Endothelial cell of umbilical vein (primary cell): ENCODE results near the gene CD86. TPM values are rescaled to one million over a fixed set of nuclear protein-coding genes. Genes with fewer than 3 reads are reported as not detected.

ENCODE experiments used
- BruUV-seq: library from RNA; stranded (reverse); fragments of 400-500 nt; replicated peaks from 2 replicates; lab custom pipeline; 2021; lab: Mats Ljungman, UMichigan
- CTCF ChIA-PET: fragments of 300-600, 350-600 bp; sonication (Branson Sonifier 250); formaldehyde crosslinking; loops from one replicate; lab custom pipeline; 2021; ENCODE audit warnings: antibody characterized with exemption, inconsistent platforms; lab: Charles Lee
- POLR2A ChIA-PET: fragments of 300-600, 350-600 bp; sonication (Branson Sonifier 250); formaldehyde crosslinking; loops from one replicate; lab custom pipeline; 2021; ENCODE audit warnings: antibody characterized with exemption, inconsistent platforms; lab: Charles Lee
- DNase-seq: peaks from one replicate; pipeline ENCODE4 v3.0.0-alpha.2; 2011; ENCODE audit warnings: low read depth, low spot score
- FAIRE-seq: peaks from 2 replicates; lab custom pipeline; 2011; peaks lifted over from hg19 to GRCh38; lab: Jason Lieb, UNC
- H2AFZ ChIP-seq: 2 replicates; pipeline ENCODE4 v1.6.0; 2012; ENCODE audit warnings: low read depth, low read length, control low read depth, inconsistent platforms
- H3K27ac ChIP-seq: 2 replicates; pipeline ENCODE4 v1.5.1; 2011; ENCODE audit warnings: low read depth, mild to moderate bottlenecking, control low read depth, low read length, moderate library complexity; ENCODE audit not compliant: insufficient read depth
- H3K27me3 ChIP-seq, 2 experiments: 2 replicates each; pipeline versions ENCODE4 v1.6.0 to v1.6.1; 2011; ENCODE audit warnings: low read length in 2 of 2, mixed read lengths in 1 of 2; ENCODE audit not compliant: control insufficient read depth in 2 of 2, insufficient read depth in 2 of 2
- H3K36me3 ChIP-seq, 2 experiments: 2 replicates in 1 of 2; 3 replicates in 1 of 2; pipeline ENCODE4 v1.5.1; 2011; ENCODE audit warnings: low read length in 2 of 2, mild to moderate bottlenecking in 1 of 2, moderate library complexity in 1 of 2; ENCODE audit not compliant: control insufficient read depth in 2 of 2, insufficient read depth in 2 of 2; ENCODE audit errors: extremely low read depth in 1 of 2
- H3K4me1 ChIP-seq: 3 replicates; pipeline ENCODE4 v1.5.1; 2011; ENCODE audit warnings: mild to moderate bottlenecking, low read length; ENCODE audit not compliant: control insufficient read depth, insufficient read depth; ENCODE audit errors: extremely low read depth
- H3K4me2 ChIP-seq: 2 replicates; pipeline ENCODE4 v1.6.1; 2011; ENCODE audit warnings: low read length, control low read depth, mixed read lengths; ENCODE audit not compliant: insufficient read depth
- H3K4me3 ChIP-seq, 3 experiments: fragments of 200-600 bp in 1 of 3; sonication (generic), shearing (Covaris generic) in 1 of 3; replicated peaks in 1 of 3; 2 replicates each; pipeline ENCODE4 v1.5.1; 2011 to 2016; ENCODE audit warnings: control low read depth in 3 of 3, low read length in 3 of 3, mild to moderate bottlenecking in 2 of 3, inconsistent platforms in 1 of 3, low read depth in 1 of 3, moderate library complexity in 1 of 3; ENCODE audit not compliant: insufficient read depth in 1 of 3
- H3K79me2 ChIP-seq: 2 replicates; pipeline ENCODE4 v1.6.0; 2012; ENCODE audit warnings: low read length, inconsistent platforms; ENCODE audit not compliant: control insufficient read depth, insufficient read depth
- H3K9ac ChIP-seq: replicated peaks from 2 replicates; pipeline ENCODE3; 2011; ENCODE audit warnings: low read length, control low read depth; ENCODE audit not compliant: insufficient read depth; ENCODE audit errors: extremely low read depth
- H3K9me1 ChIP-seq: replicated peaks from 3 replicates; pipeline ENCODE4 v1.6.0; 2011; ENCODE audit warnings: mild to moderate bottlenecking, low read length; ENCODE audit not compliant: control insufficient read depth, insufficient read depth; ENCODE audit errors: extremely low read depth
- H3K9me3 ChIP-seq: replicated peaks from 2 replicates; pipeline ENCODE4 v1.5.1; 2012; ENCODE audit warnings: low read length, inconsistent platforms; ENCODE audit not compliant: control insufficient read depth, insufficient read depth
- H4K20me1 ChIP-seq: replicated peaks from 2 replicates; pipeline ENCODE3; 2011; ENCODE audit warnings: mild to moderate bottlenecking, low read length; ENCODE audit not compliant: control insufficient read depth, insufficient read depth; ENCODE audit errors: extremely low read depth
- EZH2 ChIP-seq: IDR thresholded peaks from 2 replicates; pipeline ENCODE4 v1.6.1; 2012; ENCODE audit warnings: borderline replicate concordance, low read depth, mild to moderate bottlenecking, moderate library complexity, low read length, inconsistent platforms; ENCODE audit not compliant: severe bottlenecking
- FOS ChIP-seq: IDR thresholded peaks from 2 replicates; pipeline ENCODE4 v1.6.1; 2011; ENCODE audit warnings: mild to moderate bottlenecking, low read length, moderate library complexity, borderline replicate concordance; ENCODE audit not compliant: insufficient read depth
- GATA2 ChIP-seq: IDR thresholded peaks from 2 replicates; pipeline ENCODE4 v1.7.0; 2011; ENCODE audit warnings: low read depth, mild to moderate bottlenecking, moderate library complexity, mixed read lengths, low read length; ENCODE audit not compliant: insufficient read length, insufficient read depth
- JUN ChIP-seq: IDR thresholded peaks from 2 replicates; pipeline ENCODE4 v1.6.1; 2011; ENCODE audit warnings: borderline replicate concordance, low read depth; ENCODE audit not compliant: insufficient read length, insufficient read depth
- MYC ChIP-seq: IDR thresholded peaks from one replicate; pipeline ENCODE4 v1.6.1; 2011; ENCODE audit warnings: mild to moderate bottlenecking, low read depth, low read length
- POLR2A ChIP-seq: IDR thresholded peaks from 2 replicates; pipeline ENCODE4 v1.6.1; 2012; ENCODE audit warnings: low read depth, mild to moderate bottlenecking, control low read depth, low read length
- POLR2AphosphoS5 ChIP-seq: IDR thresholded peaks from 2 replicates; pipeline ENCODE4 v1.6.1; 2012; ENCODE audit warnings: low read depth, mild to moderate bottlenecking, control low read depth, low read length, moderate library complexity; ENCODE audit not compliant: insufficient read depth
- dilution Hi-C: fragments of 300-500 bp; cut with MboI; formaldehyde crosslinking; loops from one replicate; pipeline ENCODE4 v1.15.0; 2019; ENCODE audit warnings: low sequenced_read_pairs; ENCODE audit not compliant: extremely low pct_ligation_motif_present
- intact Hi-C: fragments of 100-400 bp; cut with micrococcal nuclease; formaldehyde crosslinking; loops from one replicate; pipeline ENCODE4 v1.10.0; 2022
- polyA plus RNA-seq, 4 experiments: library from polyadenylated mRNA; depleted of rRNA in 3 of 4; stranded (reverse) in 3 of 4; unstranded in 1 of 4; fragments of >200 nt; gene quantifications; 2 replicates each; pipeline versions ENCODE4 v1.2.1 to v1.2.3, GENCODE V29; 2011 to 2012; ENCODE audit warnings: missing spikeins in 1 of 4
- total RNA-seq: library from RNA; stranded (reverse); gene quantifications from 2 replicates; pipeline ENCODE4 v1.2.3, GENCODE V29; 2021
- TF ChIP-seq, protein P1 (sequence below): IDR thresholded peaks from 2 replicates; pipeline ENCODE4 v1.6.1; 2011; ENCODE audit not compliant: insufficient read depth, insufficient read length
- TF ChIP-seq, protein P2 (sequence below), 2 donors: IDR thresholded peaks; 1 replicate in 1 of 2; 2 replicates in 1 of 2; pipeline ENCODE4 v1.5.1; 2011; ENCODE audit warnings: low read length in 2 of 2, mild to moderate bottlenecking in 2 of 2, moderate library complexity in 2 of 2, control low read depth in 1 of 2, inconsistent platforms in 1 of 2, low read depth in 1 of 2; ENCODE audit not compliant: insufficient read depth in 1 of 2; ENCODE audit errors: extremely low read depth in 1 of 2

Gene CD86
- total and polyA plus RNA-seq, 2 donors (not counting 3 experiments of a cell fraction or from before 2014, with no cell fraction given) = not detected

DNA sequence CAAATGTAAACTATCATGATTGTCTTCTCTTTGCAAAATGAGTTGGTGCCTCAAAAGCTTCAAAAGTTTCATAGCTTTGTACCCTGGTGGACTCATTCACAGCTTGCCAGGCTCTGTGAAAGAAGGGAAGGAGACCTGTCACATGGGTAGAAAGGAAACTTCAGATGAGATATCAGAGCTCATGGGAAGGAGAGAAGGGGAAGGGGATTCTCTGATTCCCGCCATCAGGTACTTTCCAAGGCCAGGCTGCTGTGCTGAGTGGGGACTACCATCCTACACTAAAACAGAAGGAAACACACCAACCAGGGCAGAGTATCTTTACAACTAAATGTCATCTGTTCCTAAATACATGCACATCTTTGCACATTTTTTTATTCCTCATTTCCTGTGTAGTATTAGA lies 42.3 kb upstream of the CD86 start:
- dilution Hi-C loops = no loop called here
- DNase-seq (no peak), FAIRE-seq (no peak)

More for the DNA sequence above, 42.3 kb upstream of the CD86 start:
- H3K4me3 ChIP-seq = no peak overlapping the region
- ChIA-PET POLR2A (no interaction called here), CTCF (interaction anchor here (0.8 to 2.5 kb wide), 2 partner anchors 17 to 22 kb away, joined by 3 to 11 read pairs; no protein-coding TSS in a partner anchor)
- H3K9me3 ChIP-seq = no peaks in the 10 kb centered on the region
- TF ChIP-seq FOS = no peak
- TF ChIP-seq, protein P1, sequence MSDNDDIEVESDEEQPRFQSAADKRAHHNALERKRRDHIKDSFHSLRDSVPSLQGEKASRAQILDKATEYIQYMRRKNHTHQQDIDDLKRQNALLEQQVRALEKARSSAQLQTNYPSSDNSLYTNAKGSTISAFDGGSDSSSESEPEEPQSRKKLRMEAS = no peak
- TF ChIP-seq GATA2 = no peak
- no peak for TF ChIP-seq MYC
- no peak for TF ChIP-seq POLR2A
- no peak for TF ChIP-seq JUN
- TF ChIP-seq, protein P2, sequence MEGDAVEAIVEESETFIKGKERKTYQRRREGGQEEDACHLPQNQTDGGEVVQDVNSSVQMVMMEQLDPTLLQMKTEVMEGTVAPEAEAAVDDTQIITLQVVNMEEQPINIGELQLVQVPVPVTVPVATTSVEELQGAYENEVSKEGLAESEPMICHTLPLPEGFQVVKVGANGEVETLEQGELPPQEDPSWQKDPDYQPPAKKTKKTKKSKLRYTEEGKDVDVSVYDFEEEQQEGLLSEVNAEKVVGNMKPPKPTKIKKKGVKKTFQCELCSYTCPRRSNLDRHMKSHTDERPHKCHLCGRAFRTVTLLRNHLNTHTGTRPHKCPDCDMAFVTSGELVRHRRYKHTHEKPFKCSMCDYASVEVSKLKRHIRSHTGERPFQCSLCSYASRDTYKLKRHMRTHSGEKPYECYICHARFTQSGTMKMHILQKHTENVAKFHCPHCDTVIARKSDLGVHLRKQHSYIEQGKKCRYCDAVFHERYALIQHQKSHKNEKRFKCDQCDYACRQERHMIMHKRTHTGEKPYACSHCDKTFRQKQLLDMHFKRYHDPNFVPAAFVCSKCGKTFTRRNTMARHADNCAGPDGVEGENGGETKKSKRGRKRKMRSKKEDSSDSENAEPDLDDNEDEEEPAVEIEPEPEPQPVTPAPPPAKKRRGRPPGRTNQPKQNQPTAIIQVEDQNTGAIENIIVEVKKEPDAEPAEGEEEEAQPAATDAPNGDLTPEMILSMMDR (IDR thresholded peaks at IDR 0.05; ENCODE audit: extremely low read depth in 1 of 2, insufficient read depth in 1 of 2, low read depth in 1 of 2, low read length in 2 of 2) = no peak
- no peak for TF ChIP-seq POLR2AphosphoS5
- TF ChIP-seq EZH2 = no peak
- no peak overlapping the region for H3K27ac ChIP-seq
- H3K36me3 ChIP-seq = no peaks in the 10 kb centered on the region
- no peaks in the 10 kb centered on the region for H3K9me1 ChIP-seq
- no peak overlapping the region for H2AFZ ChIP-seq
- H3K27me3 ChIP-seq = peaks cover 5 to 30% of the 10 kb centered on the region in 2 experiments
- H3K9ac ChIP-seq = no peak overlapping the region
- no peaks in the 10 kb centered on the region for H3K79me2 ChIP-seq
- no peaks in the 10 kb centered on the region for H4K20me1 ChIP-seq
- no peak overlapping the region for H3K4me2 ChIP-seq
- intact Hi-C loops = no loop called here
- BruUV-seq = no TSS peak
- H3K4me1 ChIP-seq = no peaks in the 10 kb centered on the region
